ENCODE measurements around the gene MCRIP2. TPM values are rescaled to one million over a fixed set of nuclear protein-coding genes. Genes with fewer than 3 reads are reported as not detected.
"Not testable (repeated sequence)": the region's sequence is repeated elsewhere in the genome, so short reads cannot be mapped to it uniquely, and the experiment has no call there.

MCRIP2 gene, protein sequence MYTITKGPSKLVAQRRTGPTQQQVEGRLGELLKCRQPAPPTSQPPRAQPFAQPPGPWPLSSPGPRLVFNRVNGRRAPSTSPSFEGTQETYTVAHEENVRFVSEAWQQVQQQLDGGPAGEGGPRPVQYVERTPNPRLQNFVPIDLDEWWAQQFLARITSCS
- 10 to 100 TPM in 4 of 12 donors, 1 to 10 TPM in 7, not detected in 1; 6.6 to 35.0 (median 9.4) TPM for polyA plus RNA-seq (ENCODE audit: insufficient read length in 12 of 12)
- long read RNA-seq, donor 1, transcript MCRIP2-204 (1 exons, 1,728 nt), result minor isoform, 11 of 30 reads
- long read RNA-seq, donor 1, transcript MCRIP2-201 (5 exons, 946 nt), result major isoform, 12 of 30 reads
- long read RNA-seq, donor 1, partial matches to known transcripts, result 0 of 30 reads
- long read RNA-seq, donor 1, other reads (novel, unspliced or antisense), result 0 of 30 reads
- long read RNA-seq, donor 2, transcript MCRIP2-203 (6 exons, 1,050 nt), result minor isoform, 5 of 15 reads
- long read RNA-seq, donor 2, transcript MCRIP2-201 (5 exons, 946 nt), result major isoform, 7 of 15 reads
- long read RNA-seq, donor 2, partial matches to known transcripts, result 0 of 15 reads
- long read RNA-seq, donor 2, other reads (novel, unspliced or antisense), result 0 of 15 reads
- long read RNA-seq, donor 3, partial matches to known transcripts, result 0 of 8 reads
- long read RNA-seq, donor 3, other reads (novel, unspliced or antisense), result 0 of 8 reads
- long read RNA-seq, donor 4, partial matches to known transcripts, result 0 of 4 reads
- long read RNA-seq, donor 4, other reads (novel, unspliced or antisense), result 0 of 4 reads
- long read RNA-seq, donor 5, transcript MCRIP2-204 (1 exons, 1,728 nt), result minor isoform, 7 of 21 reads
- long read RNA-seq, donor 5, transcript MCRIP2-201 (5 exons, 946 nt), result major isoform, 10 of 21 reads
- long read RNA-seq, donor 5, partial matches to known transcripts, result 0 of 21 reads
- long read RNA-seq, donor 5, other reads (novel, unspliced or antisense), result 0 of 21 reads
- long read RNA-seq, donor 6, partial matches to known transcripts, result 0 of 4 reads
- long read RNA-seq, donor 6, other reads (novel, unspliced or antisense), result 0 of 4 reads
- long read RNA-seq, donor 7, partial matches to known transcripts, result 0 of 5 reads
- long read RNA-seq, donor 7, other reads (novel, unspliced or antisense), result 0 of 5 reads
- long read RNA-seq, donor 8, partial matches to known transcripts, result 0 of 11 reads
- long read RNA-seq, donor 8, other reads (novel, unspliced or antisense), result 0 of 11 reads
- long read RNA-seq, donor 9, partial matches to known transcripts, result 0 of 5 reads
- long read RNA-seq, donor 9, other reads (novel, unspliced or antisense), result 0 of 5 reads
- long read RNA-seq, donor 10, partial matches to known transcripts, result 0 of 8 reads
- long read RNA-seq, donor 10, other reads (novel, unspliced or antisense), result 0 of 8 reads
- long read RNA-seq, donor 11, transcript MCRIP2-201 (5 exons, 946 nt), result major isoform, 6 of 12 reads
- long read RNA-seq, donor 11, partial matches to known transcripts, result 0 of 12 reads
- long read RNA-seq, donor 11, other reads (novel, unspliced or antisense), result 0 of 12 reads

DNA sequence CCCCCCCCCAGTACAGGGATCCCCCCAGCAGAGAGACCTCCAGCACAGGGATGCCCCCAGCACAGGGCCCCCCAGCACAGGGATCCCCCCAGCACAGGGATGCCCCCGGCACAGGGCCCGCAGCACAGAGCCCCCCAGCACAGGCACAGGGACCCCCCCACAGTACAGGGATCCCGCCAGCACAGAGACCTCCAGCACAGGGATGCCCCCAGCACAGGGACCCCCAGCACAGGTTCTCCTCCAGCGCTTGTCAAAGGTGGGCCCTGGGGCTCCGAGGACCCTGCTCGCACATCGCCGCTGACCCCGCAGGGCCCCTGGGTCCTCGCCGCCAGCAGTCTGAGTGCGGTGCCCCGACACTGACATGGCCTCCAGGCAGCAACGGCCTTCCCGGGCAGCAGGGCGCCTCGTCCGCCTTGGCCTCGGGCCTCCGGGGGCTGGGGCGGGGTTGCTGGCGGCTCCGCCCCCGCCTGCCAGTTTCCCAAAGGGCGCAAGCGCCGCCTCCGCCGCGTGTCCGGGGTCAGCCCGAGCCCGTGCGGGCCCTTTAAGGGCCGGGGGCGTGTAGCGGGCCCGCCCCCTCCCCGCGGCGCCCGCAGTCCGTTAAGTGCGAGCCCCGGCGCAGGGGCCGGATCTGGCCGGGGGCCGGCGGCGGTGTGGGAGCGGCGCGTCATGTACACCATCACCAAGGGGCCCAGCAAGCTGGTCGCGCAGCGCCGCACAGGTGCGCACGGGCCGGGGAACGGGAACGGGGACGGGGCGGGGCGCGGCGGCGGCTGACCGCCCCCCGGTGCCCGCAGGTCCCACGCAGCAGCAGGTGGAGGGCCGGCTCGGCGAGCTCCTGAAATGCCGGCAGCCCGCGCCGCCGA is at the start of gene MCRIP2:
TSS of gene MCRIP2 (plus strand) at position 503 of the 863 bp plus-strand sequence. CDS start at position 667, 164 bp downstream.
- DNase-seq, result no peak

GRCh38 chr16:591892-592517 is 49.6 kb upstream of the MCRIP2 start:
- no peak for DNase-seq

DNA sequence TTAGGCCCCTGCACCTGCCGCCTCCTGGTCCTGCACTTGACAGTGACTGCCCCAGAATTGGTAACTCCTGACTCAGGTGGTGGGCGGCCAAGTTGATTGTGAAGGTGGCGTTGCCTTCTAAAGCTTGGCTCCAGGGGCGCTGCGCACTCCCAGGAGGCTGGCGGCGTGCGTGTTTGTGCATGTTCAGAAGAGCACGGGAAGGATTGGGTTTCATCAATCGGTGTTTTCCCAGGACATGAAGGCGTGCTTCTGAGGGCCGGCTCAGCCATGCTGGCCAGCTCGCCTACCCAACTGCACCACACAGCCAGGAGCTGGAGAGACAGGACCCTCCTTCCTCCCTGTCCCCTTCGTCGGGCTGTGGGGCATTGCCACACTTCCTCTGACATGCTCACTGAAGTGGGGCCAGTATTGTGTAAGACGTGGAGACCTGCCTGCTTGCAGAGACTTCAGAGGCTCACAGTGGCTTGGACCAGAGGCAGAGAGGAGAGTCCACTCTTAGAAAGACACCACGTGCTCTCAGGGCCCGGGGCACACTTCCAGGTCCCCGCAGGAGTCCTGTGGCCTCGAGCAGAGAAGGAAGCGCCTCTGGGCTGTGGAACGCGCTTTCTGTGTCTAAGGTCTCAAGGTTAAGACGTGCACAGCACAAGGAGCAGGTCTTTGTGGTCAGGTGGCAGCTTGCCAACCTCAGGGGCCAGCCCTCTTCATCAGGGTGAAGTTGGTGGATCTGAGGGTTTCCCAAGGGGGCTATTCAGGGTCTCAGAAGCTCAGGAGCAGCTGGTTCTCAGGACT is 48.9 kb upstream of the MCRIP2 start:
- DNase-seq, result no peak

DNA sequence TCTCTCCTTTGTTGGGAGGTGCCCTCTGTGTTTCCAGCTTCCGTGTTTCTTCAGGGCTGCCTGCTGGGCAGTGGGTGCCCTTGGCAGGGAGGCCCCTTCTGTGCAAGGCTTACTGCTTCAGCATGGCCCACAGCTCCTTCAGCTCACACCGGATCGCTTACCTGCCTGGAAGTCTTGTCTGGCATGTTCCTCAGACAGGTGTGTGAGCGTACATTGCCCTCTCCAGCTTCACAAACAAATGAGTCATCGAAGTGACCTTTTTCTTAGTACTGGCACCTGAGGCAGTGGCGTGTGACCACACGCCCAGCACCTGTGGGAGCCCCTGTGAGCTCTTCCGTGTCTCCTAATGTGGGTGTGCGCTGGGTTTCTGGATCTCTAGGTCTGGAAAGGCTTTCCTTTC is 48.2 kb upstream of the MCRIP2 start:
- no peak for DNase-seq

GRCh38 chr16:593807-594206 is 47.8 kb upstream of the MCRIP2 start:
- DNase-seq, result no peak

GRCh38 chr16:595094-595528 is 46.5 kb upstream of the MCRIP2 start:
- DNase-seq, result no peak

DNA sequence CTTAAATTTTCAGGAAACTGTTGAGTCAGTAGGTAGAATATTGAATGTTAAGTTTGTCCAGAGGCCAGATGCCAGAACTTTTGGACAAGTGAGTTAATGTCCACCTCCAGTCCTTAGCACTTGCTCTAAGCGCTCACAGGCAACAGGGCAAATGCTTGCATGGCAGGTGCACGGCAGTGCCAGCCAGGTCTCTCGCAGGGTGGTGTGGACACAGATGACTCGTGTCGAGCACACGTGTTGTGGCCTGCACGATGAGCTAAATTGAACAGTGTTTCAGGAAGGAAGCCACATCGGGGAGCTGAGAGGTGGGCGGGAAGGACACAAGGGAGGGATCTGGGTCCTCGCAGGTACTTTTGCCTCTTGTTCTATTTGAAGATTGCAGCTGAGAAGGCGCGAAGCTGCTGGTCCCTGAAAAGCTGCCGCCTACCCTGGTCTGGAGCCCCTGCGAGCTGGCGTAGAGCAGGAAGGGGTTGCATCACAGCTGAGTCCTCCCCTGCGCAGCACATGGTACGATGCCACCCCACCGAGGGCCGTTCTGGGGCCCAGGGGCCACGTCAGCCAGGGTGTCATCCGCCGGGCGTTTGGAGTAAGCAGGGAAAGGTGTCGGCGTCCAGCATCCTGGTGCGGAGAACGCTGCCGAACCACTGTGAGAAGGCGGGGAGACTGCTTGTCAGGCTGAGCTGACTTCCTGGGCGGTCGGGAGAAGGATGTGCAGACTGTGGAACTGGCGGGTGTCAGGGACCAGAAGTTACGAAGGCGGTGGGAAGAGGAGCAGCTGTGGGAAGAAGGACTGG is 45.5 kb upstream of the MCRIP2 start:
- no peak for DNase-seq

DNA sequence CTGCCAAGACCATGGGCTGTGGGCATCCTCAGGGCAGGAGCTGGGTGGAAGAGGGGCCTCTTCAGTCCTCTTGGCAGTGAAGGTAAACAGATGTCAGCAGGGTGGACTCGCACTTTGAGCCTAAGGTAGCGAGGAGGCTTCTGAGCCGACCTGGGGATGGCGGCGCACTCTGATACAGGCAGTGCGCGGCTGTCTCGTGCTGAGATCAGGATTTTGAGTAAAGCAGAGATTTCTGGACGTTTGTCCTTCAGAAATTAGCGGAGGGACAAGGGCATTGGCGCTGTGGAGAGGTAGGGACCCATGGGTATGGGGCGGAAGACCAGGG is 44.9 kb upstream of the MCRIP2 start:
- DNase-seq, result no peak

DNA sequence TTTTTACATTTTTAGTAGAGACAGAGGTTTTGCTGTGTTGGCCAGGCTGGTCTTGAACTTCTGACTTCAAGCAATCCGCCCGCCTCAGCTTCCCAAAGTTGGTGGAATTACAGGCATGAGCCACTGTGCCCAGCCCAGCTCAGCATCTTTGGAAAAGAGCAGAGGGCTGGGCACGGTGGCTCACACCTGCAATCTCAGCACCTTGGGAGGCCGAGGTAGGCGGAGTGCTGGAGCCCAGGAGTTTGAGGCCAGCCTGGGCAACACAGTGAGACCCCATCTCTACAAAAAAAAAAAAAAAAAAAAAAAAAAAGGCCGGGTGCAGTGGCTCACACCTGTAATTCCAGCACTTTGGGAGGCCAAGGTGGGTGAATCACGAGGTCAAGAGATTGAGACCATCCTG is 44.0 kb upstream of the MCRIP2 start:
- not testable (repeated sequence) for DNase-seq

- DNase-seq, result no peak
Measured at GRCh38 chr16:598823-599739, 42.5 kb upstream of the MCRIP2 start.

GRCh38 chr16:600781-601180 is 40.8 kb upstream of the MCRIP2 start:
- DNase-seq, result no peak

DNA sequence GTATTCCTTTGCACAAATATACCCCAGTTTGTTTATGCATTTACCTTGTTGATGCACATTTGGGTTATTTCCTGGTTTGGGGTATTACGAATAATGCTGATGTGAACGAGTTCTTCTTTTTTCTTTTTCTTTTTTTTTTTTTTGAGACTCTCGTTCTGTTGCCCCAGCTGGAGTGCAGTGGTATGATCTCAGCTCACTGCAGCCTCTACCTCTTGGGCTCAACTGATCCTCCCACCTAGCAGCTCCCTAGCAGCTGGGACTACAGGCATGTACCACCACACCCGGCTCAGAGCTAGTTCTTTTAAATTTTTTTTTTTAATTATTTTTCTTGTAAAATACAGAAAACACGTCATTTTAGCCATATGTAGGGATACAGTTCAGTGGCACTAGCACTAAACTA is 37.7 kb upstream of the MCRIP2 start:
- no peak for DNase-seq

DNA sequence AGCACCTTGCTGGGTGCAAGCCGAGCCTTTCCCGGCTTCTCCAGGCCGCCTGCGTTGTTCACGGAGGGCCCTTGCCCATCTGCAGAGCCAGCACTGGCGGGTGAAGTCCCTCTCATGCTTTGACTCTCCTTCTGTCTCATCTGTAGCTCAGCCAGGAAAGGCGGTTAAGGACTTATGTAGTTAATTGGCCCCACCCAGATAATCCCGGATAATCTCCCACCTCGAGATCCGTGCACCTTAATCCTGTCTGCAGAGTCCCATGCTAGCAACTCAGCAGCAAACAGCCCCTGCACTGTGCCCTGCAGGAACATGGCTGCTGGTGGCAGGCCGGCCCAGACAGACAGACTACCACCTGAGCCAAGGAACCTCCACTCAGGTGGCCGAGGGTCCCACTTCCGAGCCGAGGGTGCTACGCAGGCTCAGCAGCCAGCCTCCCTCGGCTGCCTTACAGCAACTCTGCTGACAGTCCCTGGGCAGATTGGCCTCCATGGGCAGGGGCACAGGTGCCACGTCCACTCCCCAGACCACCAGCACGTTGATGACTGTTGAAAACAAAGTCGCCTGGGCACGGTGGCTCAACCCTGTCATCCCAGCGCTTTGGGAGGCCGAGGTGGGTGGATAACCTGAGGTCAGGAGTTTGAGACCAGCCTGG is 34.8 kb upstream of the MCRIP2 start:
- no peak for DNase-seq

GRCh38 chr16:608019-608418 is 33.6 kb upstream of the MCRIP2 start:
- no peak for DNase-seq

- no peak for DNase-seq
Measured at GRCh38 chr16:609316-609715, 32.3 kb upstream of the MCRIP2 start.

DNA sequence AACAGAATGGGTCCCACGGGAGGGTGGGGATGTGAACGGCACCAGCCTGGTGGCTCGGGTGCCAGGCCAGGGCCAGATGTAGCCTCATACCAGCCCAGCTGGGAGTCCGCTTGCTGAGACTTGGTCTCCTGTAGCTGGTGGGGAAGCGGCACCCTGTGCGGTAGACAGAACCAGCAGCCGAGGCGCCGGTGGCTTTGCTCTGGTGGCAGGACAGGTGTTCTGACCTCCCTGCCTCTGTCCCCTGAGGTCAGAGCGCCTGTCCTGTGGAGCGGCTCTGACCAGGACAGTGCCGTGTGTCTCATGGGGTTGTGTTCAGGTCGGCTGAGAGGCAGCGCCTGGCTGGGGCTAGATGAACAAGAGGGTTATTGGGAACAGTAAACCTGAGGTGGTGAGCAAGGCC is 31.6 kb upstream of the MCRIP2 start:
- DNase-seq, result no peak
